Small intestine (tissue), 7 donors: ENCODE data around the gene GGT6. TPM values are rescaled to one million over a fixed set of nuclear protein-coding genes. Genes with fewer than 3 reads are reported as not detected.
A peak's percentile ranks its signal among the peaks of the same experiment; 100 is the strongest.

ENCODE experiments used
- DNase-seq, 2 donors: peaks; one replicate each; pipeline versions ENCODE4 v3.0.0 to v3.0.0-alpha.2; 2013
- FAIRE-seq: peaks from 2 replicates; lab custom pipeline; 2012; peaks lifted over from hg19 to GRCh38; lab: Jason Lieb, UNC
- H3K27ac ChIP-seq, 3 donors: one replicate each; pipeline ENCODE4 v1.5.1; 2013; ENCODE audit warnings: low read length in 2 of 3, mild to moderate bottlenecking in 2 of 3, control low read depth in 1 of 3, inconsistent platforms in 1 of 3, low read depth in 1 of 3, moderate library complexity in 1 of 3
- H3K27me3 ChIP-seq, 3 donors: one replicate each; pipeline ENCODE4 v1.6.1; 2013; ENCODE audit warnings: low read length in 3 of 3, inconsistent platforms in 1 of 3; ENCODE audit not compliant: control insufficient read depth in 3 of 3, insufficient read depth in 3 of 3
- H3K36me3 ChIP-seq, 3 donors: one replicate each; pipeline ENCODE4 v1.6.1; 2013; ENCODE audit warnings: low read length in 3 of 3, inconsistent platforms in 1 of 3, low read depth in 1 of 3, mild to moderate bottlenecking in 1 of 3, moderate library complexity in 1 of 3; ENCODE audit not compliant: control insufficient read depth in 3 of 3, insufficient read depth in 2 of 3
- H3K4me1 ChIP-seq, 3 donors: one replicate each; pipeline ENCODE4 v1.6.1; 2013; ENCODE audit warnings: low read length in 2 of 3, inconsistent platforms in 1 of 3, low read depth in 1 of 3, mild to moderate bottlenecking in 1 of 3, moderate library complexity in 1 of 3; ENCODE audit not compliant: control insufficient read depth in 3 of 3, insufficient read depth in 2 of 3
- H3K4me3 ChIP-seq, 3 donors: one replicate each; pipeline ENCODE4 v1.5.1; 2013; ENCODE audit warnings: low read length in 3 of 3, control low read depth in 1 of 3, inconsistent platforms in 1 of 3, low read depth in 1 of 3, mild to moderate bottlenecking in 1 of 3, moderate library complexity in 1 of 3
- H3K9me3 ChIP-seq, 2 donors: one replicate each; pipeline ENCODE4 v1.6.1; 2013; ENCODE audit warnings: low read depth in 1 of 2, low read length in 1 of 2; ENCODE audit not compliant: control insufficient read depth in 2 of 2, insufficient read depth in 1 of 2
- WGBS, 3 donors: extraction: QIAGEN DNeasy Blood & Tissue Kit; methylation state at CpG; one replicate each; pipeline ENCODE4 v1.1.7; 2013; 5-methylcytosine and 5-hydroxymethylcytosine counted together
- polyA plus RNA-seq, 4 donors: library from polyadenylated mRNA; stranded (reverse) in 3 of 4; unstranded in 1 of 4; fragments of 200-250 nt in 3 of 4; fragments of 120-200 nt in 1 of 4; gene quantifications; one replicate each; pipeline versions ENCODE4 v1.2.1 to v1.2.3, GENCODE V29; 2013
- donor health status: healthy with polysubstance abuse.
- donor health status: control.
- donor health status: control.
- donor health status: Bipolar disorder and iron deficiency.
- donor health status: healthy.

GGT6 gene
- polyA plus RNA-seq, 4 donors, result 4.5 to 63.9 (median 21.4) TPM

DNA sequence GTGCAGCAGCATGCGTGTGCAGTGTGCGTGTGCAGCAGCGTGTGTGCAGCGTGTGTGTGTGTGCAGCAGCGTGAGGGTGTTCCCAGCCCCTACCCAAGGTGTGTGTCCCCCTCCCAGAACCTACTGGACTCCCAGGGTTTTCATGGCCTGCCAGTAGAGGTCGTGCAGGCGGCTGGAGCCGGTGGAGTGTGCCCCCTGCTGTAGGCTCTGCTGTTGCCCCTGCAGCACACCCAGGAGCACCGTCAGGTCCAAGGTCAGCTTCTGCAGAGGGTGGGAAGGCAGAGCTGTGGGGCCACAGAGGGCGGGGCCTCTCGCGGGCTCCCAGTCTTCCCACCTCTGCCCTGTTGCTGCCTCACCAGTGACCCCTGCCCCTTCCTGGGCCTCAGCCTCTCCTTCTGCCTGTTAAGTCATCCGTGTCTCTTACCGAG is 20.1 kb downstream of the GGT6 start:
- 44 to 59% (median 51%) methylated on average over 13 to 14 of the region's 14 CpGs for WGBS, 3 donors
- peaks cover 5 to 94% (median 19%) of the 10 kb centered on the region in 3 donors for H3K36me3 ChIP-seq
- peaks cover 0 to 35% (median 2%) of the 10 kb centered on the region in 3 donors for H3K4me1 ChIP-seq
- H3K27ac ChIP-seq, result peak overlapping the region; percentile 16 to 84 (median 57)
- DNase-seq (peak; percentile 76 to 87), FAIRE-seq (no peak)
- no peaks in the 10 kb centered on the region for H3K9me3 ChIP-seq
- no peaks in the 10 kb centered on the region for H3K27me3 ChIP-seq
- no peak overlapping the region for H3K4me3 ChIP-seq

DNA sequence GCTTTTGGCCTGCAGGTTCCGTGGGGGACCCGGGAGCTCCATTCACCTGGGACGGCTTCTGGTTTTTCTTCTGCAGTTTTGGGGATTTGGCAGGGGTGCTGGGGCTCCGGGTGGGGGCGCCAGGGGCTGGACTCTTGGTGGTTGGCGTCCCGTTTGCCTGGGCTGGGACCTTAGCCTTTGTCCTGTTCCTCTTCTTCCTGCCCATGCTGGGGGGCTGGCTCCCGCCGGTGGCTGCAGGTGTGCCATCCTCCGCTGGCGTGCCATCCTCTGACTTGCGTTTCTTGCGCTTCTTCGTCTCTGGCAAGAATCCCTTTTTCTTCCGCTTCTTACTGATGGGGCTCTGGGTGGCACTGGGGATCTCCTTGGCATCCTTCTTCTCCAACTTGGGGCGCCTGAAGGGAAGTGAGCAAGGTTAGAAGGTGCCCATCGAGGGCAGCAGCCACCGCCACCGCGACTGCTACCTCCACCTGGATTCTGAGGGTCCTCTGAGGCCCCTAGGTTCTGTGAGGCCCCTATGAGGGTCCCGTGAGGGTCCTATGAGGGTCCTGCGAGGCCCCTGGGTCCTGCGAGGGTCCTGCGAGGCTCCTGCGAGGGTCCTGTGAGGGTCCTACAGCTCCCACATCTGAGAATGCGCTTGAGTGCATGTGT is 20.7 kb downstream of the GGT6 start:
- Histone ChIP-seq H3K27ac (peak overlapping the region in 1 of 3 donors; percentile 6), H3K36me3 (peaks cover 5 to 95% (median 16%) of the 10 kb centered on the region in 3 donors), H3K9me3 (no peaks in the 10 kb centered on the region), H3K4me3 (no peak overlapping the region), H3K27me3 (no peaks in the 10 kb centered on the region), H3K4me1 (peaks cover 0 to 37% (median 2%) of the 10 kb centered on the region in 3 donors)
- FAIRE-seq (no peak), DNase-seq (no peak)
- WGBS, 3 donors, result 85 to 88% (median 88%) methylated on average over 26 of the region's 26 CpGs

- Histone ChIP-seq H3K27ac (no peak overlapping the region), H3K4me1 (peaks cover 0 to 44% (median 2%) of the 10 kb centered on the region in 3 donors), H3K4me3 (no peak overlapping the region), H3K36me3 (peaks cover 5 to 94% (median 16%) of the 10 kb centered on the region in 3 donors), H3K9me3 (no peaks in the 10 kb centered on the region), H3K27me3 (no peaks in the 10 kb centered on the region)
- DNase-seq, result no peak
- no peak for FAIRE-seq
- 77 to 82% (median 80%) methylated on average over 7 to 8 of the region's 8 CpGs for WGBS, 3 donors
Observed at GRCh38 chr17:4539025-4539424, 21.4 kb downstream of the GGT6 start.

DNA sequence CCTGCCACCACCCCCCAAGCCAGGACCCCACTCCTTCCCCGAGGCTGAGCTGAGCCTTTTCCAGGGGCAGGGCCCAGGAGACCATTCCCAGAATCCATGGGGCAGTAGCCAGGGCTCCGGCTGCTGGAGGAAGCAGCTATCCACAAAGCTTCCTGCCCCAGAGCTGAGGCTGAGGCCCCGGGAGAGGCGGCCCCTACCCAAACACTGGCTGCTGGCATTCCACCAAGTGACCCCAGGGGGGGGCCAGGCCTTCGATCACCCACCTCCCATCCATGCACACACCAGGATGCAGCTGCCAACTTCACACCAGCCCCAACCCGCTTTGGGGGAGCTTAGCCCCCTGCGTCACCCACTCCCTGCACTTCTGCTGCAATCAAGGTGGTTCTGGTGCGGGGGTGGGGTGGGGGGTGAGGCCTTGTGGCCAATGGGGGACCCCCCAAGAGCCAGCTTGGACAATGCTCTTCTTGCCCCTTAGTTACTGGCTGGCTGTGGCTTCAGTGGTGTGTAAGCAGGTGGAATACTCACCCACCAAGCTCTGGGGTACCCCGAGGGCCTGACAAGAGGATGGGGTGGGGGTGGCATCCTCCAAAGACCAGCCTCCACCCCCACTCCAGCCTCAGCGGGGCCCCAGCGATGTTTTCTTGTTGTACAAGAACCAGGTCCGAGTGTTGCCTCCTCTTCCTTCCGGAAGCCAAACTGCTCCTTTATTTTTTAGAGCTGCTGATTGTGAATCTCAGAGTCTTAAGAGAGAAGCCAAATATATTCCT is 22.0 kb downstream of the GGT6 start:
- H3K4me1 ChIP-seq, result peaks cover 0 to 48% (median 2%) of the 10 kb centered on the region in 3 donors
- H3K36me3 ChIP-seq, result peaks cover 5 to 94% (median 16%) of the 10 kb centered on the region in 3 donors

GRCh38 chr17:4537451-4538235 is 22.7 kb downstream of the GGT6 start:
- Histone ChIP-seq H3K27me3 (no peaks in the 10 kb centered on the region), H3K4me3 (no peak overlapping the region), H3K9me3 (no peaks in the 10 kb centered on the region), H3K36me3 (peaks cover 4 to 94% (median 11%) of the 10 kb centered on the region in 3 donors), H3K4me1 (peaks cover 0 to 48% (median 2%) of the 10 kb centered on the region in 3 donors), H3K27ac (peak overlapping the region in 1 of 3 donors; percentile 39)
- FAIRE-seq (no peak), DNase-seq (no peak)
- WGBS, 3 donors, result 64 to 71% (median 68%) methylated on average over 18 to 19 of the region's 19 CpGs

More for the DNA sequence above, 22.0 kb downstream of the GGT6 start:
- DNase-seq (no peak), FAIRE-seq (no peak)
- Histone ChIP-seq H3K4me3 (no peak overlapping the region), H3K27ac (no peak overlapping the region), H3K27me3 (no peaks in the 10 kb centered on the region), H3K9me3 (no peaks in the 10 kb centered on the region)
- WGBS, 3 donors, result 66 to 83% (median 76%) methylated on average over 10 to 13 of the region's 13 CpGs

DNA sequence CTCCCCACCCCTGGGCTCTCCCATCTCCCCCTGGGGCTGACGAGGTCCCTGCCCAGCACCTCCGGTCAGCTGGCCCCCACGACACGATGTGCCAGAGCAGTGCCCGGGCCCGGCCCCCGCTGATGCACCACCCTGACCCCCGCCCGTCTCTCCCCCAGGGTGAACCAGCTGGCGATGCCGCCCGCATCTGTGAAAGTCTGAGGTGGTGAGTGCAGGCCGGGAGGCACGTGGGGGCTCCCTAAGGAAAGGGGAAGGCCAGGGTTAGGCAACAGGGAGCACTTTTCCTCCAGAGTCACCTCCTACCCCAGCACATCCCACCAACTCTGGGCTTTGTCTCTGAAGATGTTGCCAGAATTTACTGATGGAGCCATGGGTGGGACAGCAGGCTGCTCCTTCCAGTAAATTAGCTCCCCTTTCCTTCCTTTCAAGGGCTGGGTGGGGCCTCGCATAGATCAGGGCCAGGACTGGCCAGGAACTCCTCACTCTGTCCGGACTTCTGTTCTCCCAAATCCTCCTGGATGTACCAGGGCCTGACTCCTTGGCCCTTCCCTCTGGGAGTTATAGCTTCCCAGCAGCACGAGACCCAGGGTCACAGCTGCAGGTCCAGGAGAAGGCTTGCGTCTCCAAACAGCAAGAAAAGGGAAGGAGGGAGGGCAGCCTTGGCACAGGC is 23.5 kb downstream of the GGT6 start:
- FAIRE-seq, result no peak
- Histone ChIP-seq H3K4me1 (peaks cover 0 to 44% (median 2%) of the 10 kb centered on the region in 3 donors), H3K27ac (peak overlapping the region in 1 of 3 donors; percentile 39), H3K9me3 (no peaks in the 10 kb centered on the region), H3K27me3 (no peaks in the 10 kb centered on the region), H3K36me3 (peaks cover 0 to 93% (median 11%) of the 10 kb centered on the region in 3 donors), H3K4me3 (no peak overlapping the region)
- 51 to 77% (median 65%) methylated on average over 15 to 18 of the region's 18 CpGs for WGBS, 3 donors
- DNase-seq, result no peak

DNA sequence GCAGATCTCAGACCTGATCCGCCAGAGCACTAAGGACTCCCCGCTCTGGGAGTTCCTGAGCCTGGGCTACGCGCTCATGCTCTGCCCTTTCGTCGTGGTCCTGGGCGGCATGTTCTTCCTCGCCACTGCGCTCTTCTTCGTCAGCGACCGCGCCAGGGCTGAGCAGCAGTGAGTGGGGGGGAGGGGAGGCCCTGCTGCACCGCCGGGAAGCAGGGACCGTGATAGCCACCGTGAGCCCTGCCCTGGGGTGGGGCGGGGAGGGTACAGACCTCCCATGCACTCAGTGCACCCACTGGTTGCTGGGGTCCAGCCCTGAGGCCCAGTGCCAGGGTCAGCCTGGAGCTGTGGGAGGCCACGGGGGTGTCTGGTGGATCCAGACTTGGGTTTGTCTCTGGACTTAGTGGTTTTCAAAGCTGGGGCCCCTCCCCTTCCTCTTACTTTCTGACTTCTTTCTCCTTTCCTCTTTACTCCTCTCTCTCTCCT is 24.1 kb downstream of the GGT6 start:
- H3K27ac ChIP-seq, result peak overlapping the region in 1 of 3 donors; percentile 45
- H3K4me3 ChIP-seq, result no peak overlapping the region
- DNase-seq (peak in 1 of 2 donors; percentile 69), FAIRE-seq (no peak)
- 54 to 77% (median 58%) methylated on average over 12 to 19 of the region's 19 CpGs for WGBS, 3 donors
- peaks cover 0 to 39% (median 2%) of the 10 kb centered on the region in 3 donors for H3K4me1 ChIP-seq
- peaks cover 0 to 93% (median 9%) of the 10 kb centered on the region in 3 donors for H3K36me3 ChIP-seq
- H3K27me3 ChIP-seq, result no peaks in the 10 kb centered on the region
- H3K9me3 ChIP-seq, result no peaks in the 10 kb centered on the region
